Sigmoid colon (tissue), 7 donors: Measurements from ENCODE around the gene ADD2. TPM values are rescaled to one million over a fixed set of nuclear protein-coding genes. Genes with fewer than 3 reads are reported as not detected.
A peak's percentile ranks its signal among the peaks of the same experiment; 100 is the strongest.

ENCODE experiments used
- DNase-seq: peaks from one replicate; pipeline ENCODE4 v3.0.0-alpha.2; 2019
- H3K27ac ChIP-seq, 4 donors: fragments of 200-600 bp; sonication (generic); one replicate each; pipeline ENCODE4 v1.5.1; 2016 to 2019; ENCODE audit warnings: mild to moderate bottlenecking in 1 of 4
- H3K27me3 ChIP-seq, 3 donors: fragments of 200-600 bp; sonication (generic); one replicate each; pipeline ENCODE4 v1.5.1; 2019; ENCODE audit warnings: mild to moderate bottlenecking in 1 of 3
- H3K36me3 ChIP-seq, 4 donors: fragments of 200-600 bp; sonication (generic); one replicate each; pipeline ENCODE4 v1.5.1; 2016 to 2019
- H3K4me1 ChIP-seq, 4 donors: fragments of 200-600 bp; sonication (generic); one replicate each; pipeline ENCODE4 v1.5.1; 2017 to 2019
- H3K4me3 ChIP-seq, 4 donors: fragments of 200-600 bp; sonication (generic); one replicate each; pipeline ENCODE4 v1.5.1; 2017 to 2019; ENCODE audit warnings: mild to moderate bottlenecking in 2 of 4, moderate library complexity in 1 of 4
- H3K9me3 ChIP-seq, 4 donors: fragments of 200-600 bp in 3 of 4; sonication (generic) in 3 of 4; one replicate each; pipeline versions ENCODE4 v1.5.1 to v1.6.1; 2013 to 2019
- EP300 ChIP-seq, 4 donors: sonication (generic); formaldehyde crosslinking; IDR thresholded peaks; one replicate each; pipeline ENCODE4 v1.6.1; 2017; ENCODE audit warnings: antibody characterized with exemption in 4 of 4
- POLR2A ChIP-seq, 2 donors: fragments of 450-650 bp; IDR thresholded peaks; one replicate each; pipeline ENCODE4 v1.6.1; 2016; ENCODE audit warnings: antibody characterized with exemption in 2 of 2, mild to moderate bottlenecking in 2 of 2, moderate library complexity in 2 of 2
- POLR2AphosphoS5 ChIP-seq, 4 donors: sonication (generic); formaldehyde crosslinking; IDR thresholded peaks; one replicate each; pipeline ENCODE4 v1.6.1; 2017; ENCODE audit warnings: antibody characterized with exemption in 4 of 4
- WGBS, 2 donors: extraction: QIAGEN DNeasy Blood & Tissue Kit; methylation state at CpG; one replicate each; pipeline ENCODE4 v1.1.7; 2013; 5-methylcytosine and 5-hydroxymethylcytosine counted together
- intact Hi-C: fragments of 100-400 bp; cut with DNase I; formaldehyde crosslinking; loops from one replicate; pipeline ENCODE4 v1.15.1; 2023
- polyA plus RNA-seq, 3 donors: library from polyadenylated mRNA; stranded (reverse); fragments of 200-250 nt; gene quantifications; one replicate each; pipeline ENCODE4 v1.2.3, GENCODE V29; 2013
- total RNA-seq, 4 donors: library from RNA; depleted of rRNA; stranded (reverse); fragments of >200 nt; gene quantifications; one replicate each; pipeline ENCODE4 v1.1.0, GENCODE V29; 2016
- TF ChIP-seq, protein P1 (sequence below), 4 experiments: fragments of 450-650 bp in 3 of 4; fragments of 200-600 bp in 1 of 4; IDR thresholded peaks; one replicate each; pipeline ENCODE4 v1.5.1; 2016 to 2019; ENCODE audit warnings: antibody characterized with exemption in 4 of 4, mild to moderate bottlenecking in 3 of 4, moderate library complexity in 2 of 4
- donor health status: healthy with polysubstance abuse.
- donor health status: Bipolar disorder and iron deficiency.
- donor health status: healthy.

Gene ADD2
- total and polyA plus RNA-seq, 7 donors, result under 0.01 to 5.8 (median 3.2) TPM; not detected in 1

DNA sequence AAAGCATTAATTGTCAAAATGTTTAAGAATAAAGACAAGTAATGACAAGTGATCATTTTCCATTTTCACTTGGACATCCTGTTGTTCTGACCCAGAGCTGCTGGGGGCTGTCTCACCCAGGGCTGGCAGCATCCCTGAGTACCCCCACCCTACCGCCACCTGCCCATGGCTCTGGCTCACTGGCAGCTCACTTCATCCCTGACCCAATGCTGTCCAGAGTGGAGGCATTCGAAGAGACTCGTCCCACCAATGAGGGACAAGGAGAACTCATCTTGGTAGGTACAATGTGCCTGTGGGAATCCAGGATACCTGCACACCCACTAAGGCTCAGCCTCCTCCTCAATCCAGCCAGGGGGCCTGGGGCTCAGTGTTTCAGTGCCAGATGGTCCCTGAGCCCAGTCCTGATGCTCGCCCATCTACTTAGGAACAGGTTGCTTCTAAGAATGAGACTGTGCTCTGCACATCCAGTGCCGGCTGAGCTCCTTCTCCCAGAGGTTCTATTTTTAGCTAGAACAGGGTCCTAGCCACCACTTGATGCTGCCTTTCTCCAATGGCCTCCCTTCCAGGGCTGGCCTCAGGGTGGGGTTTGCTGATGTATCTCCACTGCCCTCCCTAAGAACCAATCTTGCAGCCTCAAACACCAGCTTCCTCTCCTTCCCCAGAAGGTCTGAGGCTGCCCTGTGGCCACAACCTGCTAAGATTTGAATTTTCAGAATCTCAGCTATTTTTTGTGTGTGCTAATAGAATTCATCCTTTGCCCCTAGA lies 53.7 kb downstream of the ADD2 start:
- DNase-seq, result peak; percentile 42
- WGBS, 2 donors, result 87 to 89% methylated on average over 5 of the region's 5 CpGs
- intact Hi-C loops, result no loop called here
- TF ChIP-seq, protein P1, sequence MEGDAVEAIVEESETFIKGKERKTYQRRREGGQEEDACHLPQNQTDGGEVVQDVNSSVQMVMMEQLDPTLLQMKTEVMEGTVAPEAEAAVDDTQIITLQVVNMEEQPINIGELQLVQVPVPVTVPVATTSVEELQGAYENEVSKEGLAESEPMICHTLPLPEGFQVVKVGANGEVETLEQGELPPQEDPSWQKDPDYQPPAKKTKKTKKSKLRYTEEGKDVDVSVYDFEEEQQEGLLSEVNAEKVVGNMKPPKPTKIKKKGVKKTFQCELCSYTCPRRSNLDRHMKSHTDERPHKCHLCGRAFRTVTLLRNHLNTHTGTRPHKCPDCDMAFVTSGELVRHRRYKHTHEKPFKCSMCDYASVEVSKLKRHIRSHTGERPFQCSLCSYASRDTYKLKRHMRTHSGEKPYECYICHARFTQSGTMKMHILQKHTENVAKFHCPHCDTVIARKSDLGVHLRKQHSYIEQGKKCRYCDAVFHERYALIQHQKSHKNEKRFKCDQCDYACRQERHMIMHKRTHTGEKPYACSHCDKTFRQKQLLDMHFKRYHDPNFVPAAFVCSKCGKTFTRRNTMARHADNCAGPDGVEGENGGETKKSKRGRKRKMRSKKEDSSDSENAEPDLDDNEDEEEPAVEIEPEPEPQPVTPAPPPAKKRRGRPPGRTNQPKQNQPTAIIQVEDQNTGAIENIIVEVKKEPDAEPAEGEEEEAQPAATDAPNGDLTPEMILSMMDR (IDR thresholded peaks at IDR 0.05), result no peak
- no peak for TF ChIP-seq POLR2A (IDR thresholded peaks at IDR 0.05)
- TF ChIP-seq EP300 (IDR thresholded peaks at IDR 0.05), result no peak
- no peak for TF ChIP-seq POLR2AphosphoS5 (IDR thresholded peaks at IDR 0.05)
- peaks cover 0 to 9% (median 0%) of the 10 kb centered on the region in 4 donors for H3K4me1 ChIP-seq
- no peaks in the 10 kb centered on the region for H3K9me3 ChIP-seq
- H3K4me3 ChIP-seq, result no peak overlapping the region
- no peaks in the 10 kb centered on the region for H3K36me3 ChIP-seq
- H3K27me3 ChIP-seq, result peaks cover 0 to 5% (median 0%) of the 10 kb centered on the region in 3 donors
- H3K27ac ChIP-seq, result no peak overlapping the region

DNA sequence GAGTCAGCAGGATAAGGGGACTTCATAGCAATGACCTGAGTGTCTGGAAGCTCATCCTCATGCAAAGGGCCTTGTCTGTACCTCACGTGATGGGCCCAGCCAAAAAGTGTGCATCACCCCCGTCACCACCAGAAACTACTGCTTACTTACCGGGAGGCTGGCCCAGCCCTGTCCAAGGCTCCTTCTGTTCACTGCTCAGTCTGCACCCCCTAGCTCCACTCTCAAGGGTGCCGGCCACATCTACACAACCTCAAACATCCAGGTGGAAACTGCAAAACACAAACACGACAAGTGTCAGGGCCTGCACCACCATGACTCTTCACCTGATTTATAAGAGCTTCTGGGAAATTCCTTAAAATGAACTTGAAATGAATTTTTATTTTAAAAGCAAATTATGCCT lies 55.1 kb downstream of the ADD2 start:
- intact Hi-C loops, result no loop called here
- TF ChIP-seq, protein P1 (IDR thresholded peaks at IDR 0.05), result no peak
- no peak for TF ChIP-seq EP300 (IDR thresholded peaks at IDR 0.05)
- peaks cover 0 to 5% (median 0%) of the 10 kb centered on the region in 3 donors for H3K27me3 ChIP-seq
- H3K4me1 ChIP-seq, result peaks cover 0 to 9% (median 0%) of the 10 kb centered on the region in 4 donors
- no peaks in the 10 kb centered on the region for H3K36me3 ChIP-seq
- no peak overlapping the region for H3K27ac ChIP-seq
- no peak overlapping the region for H3K4me3 ChIP-seq
- 93 to 94% methylated on average over 5 of the region's 5 CpGs for WGBS, 2 donors
- no peaks in the 10 kb centered on the region for H3K9me3 ChIP-seq
- DNase-seq, result peak; percentile 32

DNA sequence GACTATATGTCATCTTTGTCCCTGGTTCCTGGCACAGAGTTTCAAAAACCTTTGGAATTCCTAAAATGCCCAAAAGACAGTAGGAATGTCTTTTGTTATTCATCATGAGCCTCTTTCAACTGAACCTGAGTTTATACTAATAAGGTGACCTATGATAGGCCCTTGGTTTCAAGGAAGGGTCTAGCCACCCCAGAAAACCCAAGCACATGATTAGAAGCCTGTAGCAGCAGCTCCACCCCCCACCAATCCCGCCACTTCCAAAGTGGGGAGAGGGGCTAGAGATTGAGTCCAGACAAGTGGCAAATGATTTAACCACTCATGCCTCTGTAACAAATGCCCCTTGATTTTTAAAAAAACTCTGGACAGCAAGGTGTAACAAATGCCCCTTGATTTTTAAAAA lies 56.8 kb downstream of the ADD2 start:
- Histone ChIP-seq H3K36me3 (no peaks in the 10 kb centered on the region), H3K27ac (no peak overlapping the region), H3K9me3 (no peaks in the 10 kb centered on the region), H3K4me3 (no peak overlapping the region), H3K27me3 (peaks cover 0 to 5% (median 0%) of the 10 kb centered on the region in 3 donors), H3K4me1 (peaks cover 0 to 3% (median 0%) of the 10 kb centered on the region in 4 donors)
- 85 to 92% methylated on average over 1 of the region's 1 CpG for WGBS, 2 donors
- intact Hi-C loops, result no loop called here
- no peak for TF ChIP-seq EP300 (IDR thresholded peaks at IDR 0.05)
- TF ChIP-seq POLR2A (IDR thresholded peaks at IDR 0.05), result no peak
- no peak for TF ChIP-seq POLR2AphosphoS5 (IDR thresholded peaks at IDR 0.05)
- TF ChIP-seq, protein P1 (IDR thresholded peaks at IDR 0.05), result no peak
- DNase-seq, result peak; percentile 18

DNA sequence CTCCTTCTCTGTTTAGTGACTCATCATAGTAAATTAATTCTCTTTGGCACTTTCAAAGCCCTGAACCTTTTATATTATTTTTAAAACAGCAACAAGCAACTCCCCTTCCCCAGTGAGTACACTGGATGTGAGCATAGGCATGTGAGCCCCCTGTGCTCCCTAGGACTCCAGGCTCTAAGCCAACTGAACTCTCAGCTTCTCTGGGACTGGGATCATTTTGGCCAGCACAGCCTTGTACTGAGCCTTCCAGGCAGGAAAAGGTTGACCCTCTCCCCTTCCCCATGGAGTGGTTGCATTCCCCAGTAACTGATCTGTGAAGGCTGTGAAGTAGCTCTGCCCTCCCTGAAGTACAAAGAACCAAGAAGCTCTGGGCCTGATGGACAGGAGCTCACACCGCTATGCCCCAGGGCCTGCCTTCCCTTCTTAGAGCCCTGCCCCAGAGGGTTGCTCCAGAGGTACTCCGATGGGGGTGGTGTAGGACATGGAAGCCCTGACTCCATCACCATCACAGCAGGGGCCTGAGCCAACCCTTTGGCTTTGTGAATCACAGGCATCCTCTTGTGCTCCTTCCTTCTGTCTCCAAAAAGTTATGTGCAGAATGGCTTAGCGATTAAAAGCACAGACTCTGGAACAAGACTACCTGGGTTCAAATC lies 57.8 kb downstream of the ADD2 start:
- Histone ChIP-seq H3K4me3 (no peak overlapping the region), H3K27ac (no peak overlapping the region), H3K4me1 (no peaks in the 10 kb centered on the region), H3K9me3 (no peaks in the 10 kb centered on the region), H3K27me3 (peaks cover 0 to 4% (median 0%) of the 10 kb centered on the region in 3 donors), H3K36me3 (no peaks in the 10 kb centered on the region)
- DNase-seq, result peak; percentile 54
- TF ChIP-seq EP300 (IDR thresholded peaks at IDR 0.05) (no peak), POLR2A (IDR thresholded peaks at IDR 0.05) (no peak), POLR2AphosphoS5 (IDR thresholded peaks at IDR 0.05) (no peak)
- TF ChIP-seq, protein P1 (IDR thresholded peaks at IDR 0.05), result no peak
- WGBS, 2 donors, result 92 to 96% methylated on average over 3 of the region's 3 CpGs
- intact Hi-C loops, result no loop called here
